ENCODE measurements around the gene NMT1. TPM values are rescaled to one million over a fixed set of nuclear protein-coding genes. Genes with fewer than 3 reads are reported as not detected.

The NMT1 gene
- total and polyA plus RNA-seq, 2 of the 13 experiments (the other 11 are each of a cell fraction or from before 2014, with no cell fraction given), result 75.7 to 142 TPM

- TF ChIP-seq PBX2 (CRISPR knock-in tag; IDR thresholded peaks at IDR 0.05) (no peak), FOXA3 (CRISPR knock-in tag; IDR thresholded peaks at IDR 0.05) (peak; percentile 33; the same call in 1 of the 2 replicates), JUND (CRISPR knock-in tag; IDR thresholded peaks at IDR 0.05) (no peak), ZNF614 (CRISPR knock-in tag; IDR thresholded peaks at IDR 0.05; ENCODE audit: borderline replicate concordance) (no peak), HNF4A (CRISPR knock-in tag; IDR thresholded peaks at IDR 0.05) (peak; percentile 53; the same call in 1 of the 2 replicates), ZNF256 (CRISPR knock-in tag; conservative IDR thresholded peaks at IDR 0.05) (peak; percentile 62; the same call in 1 of the 2 replicates), ZNF362 (CRISPR knock-in tag; IDR thresholded peaks at IDR 0.05; ENCODE audit: borderline replicate concordance) (peak; percentile 54; the same call in 1 of the 2 replicates), ZFY (CRISPR knock-in tag; IDR thresholded peaks at IDR 0.05) (peak; percentile 66), ZNF878 (CRISPR knock-in tag; IDR thresholded peaks at IDR 0.05) (peak; percentile 9; the same call in 1 of the 2 replicates), ZNF234 (CRISPR knock-in tag; conservative IDR thresholded peaks at IDR 0.05) (peak; percentile 70), MTERF4 (CRISPR knock-in tag; IDR thresholded peaks at IDR 0.05) (0 out of 2 replicates have a peak, but pooled peaks have one; percentile 45), ZNF432 (CRISPR knock-in tag; IDR thresholded peaks at IDR 0.05; ENCODE audit: borderline replicate concordance) (no peak), ZFP41 (CRISPR knock-in tag; IDR thresholded peaks at IDR 0.05; ENCODE audit: borderline replicate concordance) (peak; percentile 41; the same call in 1 of the 2 replicates), HIC2 (CRISPR knock-in tag; IDR thresholded peaks at IDR 0.05; ENCODE audit: low read depth) (0 out of 2 replicates have a peak, but pooled peaks have one; percentile 30), PRPF4 (IDR thresholded peaks at IDR 0.05; ENCODE audit: low read depth, low read length, poor library complexity, severe bottlenecking) (peak; percentile 93), BATF2 (CRISPR knock-in tag; IDR thresholded peaks at IDR 0.05) (peak; percentile 49; the same call in 1 of the 2 replicates), ATRX (CRISPR knock-in tag; IDR thresholded peaks at IDR 0.05; ENCODE audit: borderline replicate concordance) (no peak), MLX (CRISPR knock-in tag; IDR thresholded peaks at IDR 0.05) (0 out of 2 replicates have a peak, but pooled peaks have one; percentile 18), SP4 (CRISPR knock-in tag; IDR thresholded peaks at IDR 0.05) (0 out of 2 replicates have a peak, but pooled peaks have one; percentile 3), RORA (CRISPR knock-in tag; IDR thresholded peaks at IDR 0.05) (no peak), SMAD3 (CRISPR knock-in tag; IDR thresholded peaks at IDR 0.05) (0 out of 2 replicates have a peak, but pooled peaks have one; percentile 29), KLF13 (CRISPR knock-in tag; IDR thresholded peaks at IDR 0.05) (no peak), MAZ (IDR thresholded peaks at IDR 0.05; ENCODE audit: borderline replicate concordance, low read depth, low read length) (peak; percentile 95), MAZ (CRISPR knock-in tag; IDR thresholded peaks at IDR 0.05; ENCODE audit: low read depth) (peak; percentile 86)
Measured at GRCh38 chr17:45149037-45149668, 88.0 kb downstream of the NMT1 start (continued).

All from HepG2 (cell line).